ENCODE data around the gene CCL15. TPM values are rescaled to one million over a fixed set of nuclear protein-coding genes. Genes with fewer than 3 reads are reported as not detected.

The CCL15 gene
- total RNA-seq = 1 to 10 TPM in 1 of 2 donors, not detected in 1; 1.0 TPM

- H3K27ac ChIP-seq = no peak within 1 kb of the TSS
- no peak within 1 kb of the TSS for H3K4me3 ChIP-seq
- no peak for DNase-seq
- no peaks in the 10 kb centered on the region for H3K27me3 ChIP-seq
- WGBS, 2 donors = 86 to 90% methylated on average over 6 of the region's 6 CpGs
- intact Hi-C loops (cut with DNase I) = no loop called here
- TF ChIP-seq POLR2A (IDR thresholded peaks at IDR 0.05) = no peak
- no peak for TF ChIP-seq CTCF (IDR thresholded peaks at IDR 0.05)
- H3K36me3 ChIP-seq (replicated peaks in 1 of 2; ENCODE audit: insufficient read depth in 1 of 2, low read depth in 2 of 2) = no peaks in the 10 kb centered on the region
- ATAC-seq = no peak
- H3K9me3 ChIP-seq = no peaks in the 10 kb centered on the region
- peaks cover 11% of the 10 kb centered on the region for H3K4me1 ChIP-seq
These were observed at the start of gene CCL15 for GRCh38 chr17:36001110-36001771. Gene CCL15 (minus strand): TSS chr17:36001553. CDS start chr17:36001492, 61 bp downstream.

GRCh38 chr17:36049643-36050042 lies 48.3 kb upstream of the CCL15 start:
- no peaks in the 10 kb centered on the region for H3K9me3 ChIP-seq
- ATAC-seq (no peak), DNase-seq (no peak)
- H3K4me1 ChIP-seq = no peaks in the 10 kb centered on the region
- no peak overlapping the region for H3K4me3 ChIP-seq
- H3K36me3 ChIP-seq (replicated peaks in 1 of 2; ENCODE audit: insufficient read depth in 1 of 2, low read depth in 2 of 2) = no peaks in the 10 kb centered on the region
- H3K27me3 ChIP-seq = no peaks in the 10 kb centered on the region
- no peak overlapping the region for H3K27ac ChIP-seq
- intact Hi-C loops (cut with DNase I) = no loop called here
- no peak for TF ChIP-seq POLR2A (IDR thresholded peaks at IDR 0.05)
- no peak for TF ChIP-seq CTCF (IDR thresholded peaks at IDR 0.05)
- WGBS, 2 donors = 91 to 95% methylated on average over 2 of the region's 2 CpGs

- 71 to 82% methylated on average over 2 of the region's 2 CpGs for WGBS, 2 donors
- ATAC-seq (no peak), DNase-seq (no peak)
- no peak overlapping the region for H3K27ac ChIP-seq
- H3K9me3 ChIP-seq = no peaks in the 10 kb centered on the region
- no peaks in the 10 kb centered on the region for H3K4me1 ChIP-seq
- no peaks in the 10 kb centered on the region for H3K36me3 ChIP-seq (replicated peaks in 1 of 2; ENCODE audit: insufficient read depth in 1 of 2, low read depth in 2 of 2)
- TF ChIP-seq CTCF (IDR thresholded peaks at IDR 0.05) (no peak), POLR2A (IDR thresholded peaks at IDR 0.05) (no peak)
- intact Hi-C loops (cut with DNase I) = no loop called here
- no peaks in the 10 kb centered on the region for H3K27me3 ChIP-seq
- H3K4me3 ChIP-seq = no peak overlapping the region
These were observed 46.7 kb upstream of the CCL15 start for GRCh38 chr17:36048066-36048465.

GRCh38 chr17:36036235-36036634 lies 34.9 kb upstream of the CCL15 start:
- ATAC-seq (no peak), DNase-seq (peak in 1 of 4 donors; percentile 15)
- Histone ChIP-seq H3K27me3 (no peaks in the 10 kb centered on the region), H3K4me3 (no peak overlapping the region), H3K27ac (no peak overlapping the region), H3K9me3 (no peaks in the 10 kb centered on the region), H3K4me1 (no peaks in the 10 kb centered on the region), H3K36me3 (replicated peaks in 1 of 2; ENCODE audit: insufficient read depth in 1 of 2, low read depth in 2 of 2) (no peaks in the 10 kb centered on the region)
- intact Hi-C loops (cut with DNase I) = no loop called here
- TF ChIP-seq POLR2A (IDR thresholded peaks at IDR 0.05) (no peak), CTCF (IDR thresholded peaks at IDR 0.05) (no peak)
- WGBS, 2 donors = 80 to 87% methylated on average over 4 of the region's 4 CpGs

- no peaks in the 10 kb centered on the region for H3K36me3 ChIP-seq (replicated peaks in 1 of 2; ENCODE audit: insufficient read depth in 1 of 2, low read depth in 2 of 2)
- TF ChIP-seq POLR2A (IDR thresholded peaks at IDR 0.05) (no peak), CTCF (IDR thresholded peaks at IDR 0.05) (no peak)
- ATAC-seq (no peak), DNase-seq (no peak)
- intact Hi-C loops (cut with DNase I) = no loop called here
- H3K9me3 ChIP-seq = no peaks in the 10 kb centered on the region
- 8 to 10% methylated on average over 3 of the region's 3 CpGs for WGBS, 2 donors
- H3K4me3 ChIP-seq = no peak overlapping the region
- H3K27ac ChIP-seq = no peak overlapping the region
- no peaks in the 10 kb centered on the region for H3K27me3 ChIP-seq
- H3K4me1 ChIP-seq = no peaks in the 10 kb centered on the region
These were observed 32.8 kb upstream of the CCL15 start for GRCh38 chr17:36034127-36034526.

Measured in body of pancreas (tissue), 4 donors.